ENCODE measurements around the gene CYBRD1.
A peak's percentile ranks its signal among the peaks of the same experiment; 100 is the strongest.
"Not testable (repeated sequence)": the region's sequence is repeated elsewhere in the genome, so short reads cannot be mapped to it uniquely, and the experiment has no call there.

Gene CYBRD1

GRCh38 chr2:171515672-171516298 lies 6.5 kb upstream of the CYBRD1 start:
- DNase-seq (ENCODE audit: low read depth in 2 of 3, low spot score in 1 of 3), result no peak

- no peak for DNase-seq (ENCODE audit: low read depth in 2 of 3, low spot score in 1 of 3)
Measured at GRCh38 chr2:171516793-171517192, 5.5 kb upstream of the CYBRD1 start.

- DNase-seq (ENCODE audit: low read depth in 2 of 3, low spot score in 1 of 3), result no peak
Measured at GRCh38 chr2:171520471-171520870, 1.8 kb upstream of the CYBRD1 start.

DNA sequence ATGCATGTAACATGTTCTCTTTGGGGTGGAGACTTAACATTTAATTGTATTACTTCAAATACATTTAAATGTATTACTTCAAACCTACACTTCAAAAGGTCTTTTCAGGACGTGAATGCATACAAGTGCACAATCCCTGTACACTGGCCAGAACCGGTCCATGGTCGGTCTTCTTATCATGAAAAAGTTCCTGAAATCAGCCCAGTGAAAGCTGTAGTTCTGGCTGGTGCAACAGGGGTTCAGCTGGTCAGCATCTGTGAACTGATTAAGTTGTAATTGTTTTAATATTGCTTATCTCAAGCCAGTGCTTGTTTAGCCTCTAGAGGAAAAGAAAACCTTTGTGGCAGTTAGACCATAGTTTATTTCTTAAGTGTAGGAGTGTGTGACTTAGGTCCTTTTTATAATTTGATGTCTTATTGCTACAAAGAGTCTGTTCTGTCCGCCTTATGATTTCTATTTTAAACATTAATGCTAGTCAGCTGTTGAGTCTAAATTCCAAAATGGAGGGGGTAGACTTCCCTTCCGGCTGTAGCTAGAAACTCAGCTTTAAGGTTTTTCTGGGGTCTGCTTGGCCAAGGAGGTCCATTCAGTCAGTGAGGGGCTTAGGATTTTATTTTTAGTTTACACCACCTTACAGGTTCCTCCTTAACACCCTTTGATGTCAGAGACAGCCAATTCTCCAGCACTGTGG lies 768 bp upstream of the CYBRD1 start:
- no peak for DNase-seq (ENCODE audit: low read depth in 2 of 3, low spot score in 1 of 3)

DNA sequence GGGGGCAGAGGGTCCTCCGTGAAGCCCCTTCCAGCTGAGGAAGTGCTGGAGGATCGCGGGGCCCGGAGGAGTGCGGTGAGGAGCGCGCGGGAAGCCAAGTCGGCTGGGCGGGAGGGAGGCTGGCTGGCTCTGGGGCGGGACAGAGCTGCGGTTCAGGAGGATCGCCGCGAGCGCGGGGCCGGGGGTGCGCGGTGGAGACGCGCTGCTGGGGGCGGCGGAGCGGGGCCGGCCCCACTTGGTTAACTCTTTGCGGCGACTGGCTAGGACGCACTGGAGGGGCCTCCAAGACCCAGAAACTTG lies 464 bp downstream of the CYBRD1 start:
- no peak for DNase-seq (ENCODE audit: low read depth in 2 of 3, low spot score in 1 of 3)

DNA sequence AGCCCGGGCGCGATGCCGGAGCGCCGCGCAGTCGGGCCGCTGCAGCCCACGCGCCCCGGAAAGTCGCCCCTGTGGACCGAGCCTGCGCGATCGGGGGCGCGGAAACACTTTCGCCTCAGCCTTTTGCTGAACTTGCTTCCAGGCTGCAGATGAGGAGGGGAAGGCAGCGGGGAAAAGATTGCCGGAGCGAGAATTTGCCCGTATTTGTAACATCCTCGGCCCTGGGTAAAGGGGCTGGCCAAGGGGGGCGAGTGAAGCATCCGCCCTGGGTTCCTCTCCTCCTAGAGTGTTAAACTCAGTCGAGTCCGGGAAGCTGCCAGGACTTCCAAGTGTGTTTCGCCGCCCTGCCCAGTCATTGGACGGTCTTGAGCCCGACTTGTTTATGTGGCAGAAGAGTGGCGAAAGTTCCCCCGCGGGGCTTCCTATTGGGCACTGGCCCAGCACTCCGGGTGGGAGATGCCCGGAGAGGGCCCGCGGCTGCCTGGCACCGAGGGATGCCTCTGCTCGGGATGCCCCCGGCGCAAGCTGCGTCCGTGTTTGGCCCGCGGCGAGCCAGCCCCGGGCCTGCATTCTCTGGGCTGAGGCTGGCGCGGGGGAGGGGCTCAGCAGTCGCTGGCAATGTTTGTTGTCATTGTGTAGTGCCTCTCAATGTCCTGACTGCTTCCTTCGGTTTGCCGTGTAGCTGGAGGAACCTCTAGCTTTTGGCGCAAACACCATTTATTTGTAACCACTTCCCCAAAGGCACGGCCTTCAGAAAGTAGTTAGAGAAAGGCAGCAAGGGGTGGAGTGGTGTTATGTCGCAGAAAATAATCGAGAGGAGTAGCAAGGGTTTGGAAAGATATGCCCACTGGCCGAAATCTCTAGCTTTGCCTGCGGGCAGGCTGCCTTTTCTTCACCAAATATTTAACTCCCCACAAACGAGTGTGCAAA lies 1.1 kb downstream of the CYBRD1 start:
- no peak for DNase-seq (ENCODE audit: low read depth in 2 of 3, low spot score in 1 of 3)

DNA sequence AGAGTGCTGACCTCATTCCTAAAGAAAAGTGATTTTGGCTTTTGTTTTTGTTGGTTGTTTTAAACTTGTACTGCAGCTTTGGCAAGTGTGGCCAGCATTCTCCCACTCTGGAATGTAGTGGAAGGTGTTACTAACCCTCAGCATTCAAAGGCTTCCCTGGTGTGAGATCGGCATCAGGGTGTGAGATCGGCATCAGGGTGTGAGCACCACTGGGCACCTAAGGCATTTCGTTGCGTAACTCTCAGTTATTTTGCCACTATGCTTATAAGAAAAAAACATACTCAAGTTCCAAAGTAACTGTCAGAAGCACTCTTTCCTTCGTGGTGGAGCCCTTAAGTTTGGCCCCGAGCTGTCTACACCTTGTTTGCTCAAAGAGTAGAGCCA lies 1.7 kb downstream of the CYBRD1 start:
- no peak for DNase-seq (ENCODE audit: low read depth in 2 of 3, low spot score in 1 of 3)

- peak in 1 of 3 donors; percentile 32 for DNase-seq (ENCODE audit: low read depth in 2 of 3, low spot score in 1 of 3)
Measured at GRCh38 chr2:171529914-171530313, 7.6 kb downstream of the CYBRD1 start.

GRCh38 chr2:171530378-171530777 lies 8.1 kb downstream of the CYBRD1 start:
- no peak for DNase-seq (ENCODE audit: low read depth in 2 of 3, low spot score in 1 of 3)

- DNase-seq (ENCODE audit: low read depth in 2 of 3, low spot score in 1 of 3), result not testable (repeated sequence)
Measured at GRCh38 chr2:171530859-171531258, 8.6 kb downstream of the CYBRD1 start.

GRCh38 chr2:171531291-171531690 lies 9.0 kb downstream of the CYBRD1 start:
- no peak for DNase-seq (ENCODE audit: low read depth in 2 of 3, low spot score in 1 of 3)

DNA sequence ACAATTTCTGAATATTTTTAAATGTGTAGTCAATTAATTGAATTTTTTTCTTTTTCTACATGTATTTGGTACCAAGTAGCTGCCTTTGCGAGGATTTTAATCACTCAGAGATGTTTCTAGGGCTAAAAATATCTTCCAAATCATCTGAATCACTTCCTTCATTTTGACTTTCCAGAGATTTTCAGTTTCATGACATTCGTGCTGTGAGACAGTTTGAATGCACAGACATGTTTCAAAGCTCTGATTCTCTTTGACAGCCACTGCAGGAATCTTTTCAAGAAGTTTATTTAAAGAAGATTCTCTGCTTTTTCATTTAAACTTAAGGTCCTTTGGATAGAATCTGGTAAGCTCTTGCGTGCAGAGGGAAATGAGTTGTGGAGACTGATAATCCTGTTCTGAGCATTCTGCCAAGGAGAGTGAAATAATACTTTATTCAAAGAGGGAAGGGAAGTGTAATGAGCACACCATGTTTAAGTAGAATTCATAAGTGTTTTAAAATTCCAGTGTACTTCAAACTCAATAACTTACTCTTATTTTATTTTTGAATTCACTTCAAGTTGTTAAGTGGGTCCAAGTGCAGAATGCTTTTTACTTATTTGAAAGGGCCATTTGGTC lies 9.7 kb downstream of the CYBRD1 start:
- DNase-seq (ENCODE audit: low read depth in 2 of 3, low spot score in 1 of 3), result no peak

- no peak for DNase-seq (ENCODE audit: low read depth in 2 of 3, low spot score in 1 of 3)
Measured at GRCh38 chr2:171533331-171533730, 11.1 kb downstream of the CYBRD1 start.

GRCh38 chr2:171535528-171535927 lies 13.3 kb downstream of the CYBRD1 start:
- not testable (repeated sequence) for DNase-seq (ENCODE audit: low read depth in 2 of 3, low spot score in 1 of 3)

DNA sequence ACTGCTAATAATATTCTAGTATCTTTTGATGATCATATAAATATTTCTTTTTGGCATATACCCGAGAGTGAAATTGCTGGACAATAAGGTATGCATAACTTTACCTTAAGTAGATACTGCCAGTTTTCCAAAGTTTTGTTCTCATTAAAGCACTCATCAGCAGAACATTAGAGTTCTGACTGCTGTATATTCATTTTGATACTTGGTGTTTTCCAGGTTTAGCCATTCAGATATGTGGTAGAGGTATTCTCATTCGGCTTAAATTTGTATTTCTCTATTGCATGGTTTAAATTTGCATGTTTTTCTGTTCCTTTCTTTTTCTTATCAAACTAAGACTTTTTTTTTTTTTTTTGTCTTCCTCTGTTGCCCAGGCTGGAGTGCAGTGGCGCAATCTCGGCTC lies 18.2 kb downstream of the CYBRD1 start:
- DNase-seq (ENCODE audit: low read depth in 2 of 3, low spot score in 1 of 3), result no peak

DNA sequence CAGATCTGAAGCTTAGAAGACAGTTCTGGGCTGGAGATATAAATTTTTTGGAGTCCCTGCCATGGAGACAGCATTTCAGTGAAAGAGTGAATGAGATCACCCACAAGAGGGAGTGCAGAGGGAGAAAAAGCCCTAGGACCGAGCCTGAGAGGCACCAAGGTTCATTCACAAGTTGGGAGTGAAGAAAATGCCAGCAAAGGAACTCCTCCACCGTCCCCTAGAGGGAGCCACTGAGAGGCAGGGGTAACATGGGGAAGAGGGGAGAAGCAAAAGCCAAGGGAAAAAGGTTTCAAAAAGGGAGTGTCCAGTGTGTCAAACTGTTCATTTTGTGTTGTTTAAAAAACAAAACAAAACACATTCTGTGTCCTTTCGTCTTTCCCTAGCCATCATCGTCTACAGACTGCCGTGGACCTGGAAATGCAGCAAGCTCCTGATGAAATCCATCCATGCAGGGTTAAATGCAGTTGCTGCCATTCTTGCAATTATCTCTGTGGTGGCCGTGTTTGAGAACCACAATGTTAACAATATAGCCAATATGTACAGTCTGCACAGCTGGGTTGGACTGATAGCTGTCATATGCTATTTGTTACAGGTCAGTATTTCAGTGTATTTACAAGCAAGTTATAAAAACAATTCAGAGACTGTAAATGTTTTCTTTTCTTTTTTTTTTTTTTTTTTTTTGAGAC lies 19.1 kb downstream of the CYBRD1 start:
- peak in 1 of 3 donors; percentile 16 for DNase-seq (ENCODE audit: low read depth in 2 of 3, low spot score in 1 of 3)

DNA sequence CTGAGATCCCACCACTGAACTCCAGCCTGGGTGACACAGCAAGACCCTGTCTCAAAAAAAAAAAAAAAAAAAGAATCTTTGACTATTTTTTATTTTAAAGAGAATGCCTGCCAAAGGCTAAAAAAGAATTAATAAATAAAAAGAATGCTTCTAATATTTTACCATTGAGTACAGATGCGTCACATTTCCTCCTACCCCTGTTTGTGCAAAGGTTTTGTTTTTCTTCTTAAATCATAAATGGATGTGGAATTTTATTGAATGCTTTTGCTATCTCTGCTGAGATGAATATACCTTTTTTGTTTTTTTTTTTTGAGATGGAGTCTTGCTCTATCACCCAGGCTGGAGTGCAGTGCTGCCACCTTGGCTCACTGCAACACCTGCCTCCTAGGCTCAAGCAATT lies 22.8 kb downstream of the CYBRD1 start:
- DNase-seq (ENCODE audit: low read depth in 2 of 3, low spot score in 1 of 3), result no peak

GRCh38 chr2:171547256-171547655 lies 25.0 kb downstream of the CYBRD1 start:
- no peak for DNase-seq (ENCODE audit: low read depth in 2 of 3, low spot score in 1 of 3)

DNA sequence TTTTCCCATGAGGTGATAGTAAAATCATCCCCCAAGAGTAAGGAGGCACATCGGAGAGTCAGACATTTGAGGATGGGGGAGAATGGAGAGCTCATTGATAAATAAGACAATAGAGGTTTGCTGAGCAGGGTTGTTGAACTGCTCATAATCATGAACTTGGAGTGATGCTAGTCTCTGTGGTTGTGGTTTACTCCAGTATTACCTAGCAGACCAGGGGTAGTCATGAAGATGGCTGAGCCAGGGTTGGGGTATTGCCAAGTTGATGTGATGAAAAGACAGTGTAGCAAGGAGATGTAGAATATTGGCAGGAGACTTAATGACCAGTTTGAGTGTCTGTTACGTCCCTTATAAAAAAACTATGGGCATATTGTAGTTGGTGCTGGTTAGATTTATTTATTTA lies 25.4 kb downstream of the CYBRD1 start:
- DNase-seq (ENCODE audit: low read depth in 2 of 3, low spot score in 1 of 3), result no peak

GRCh38 chr2:171550613-171551012 lies 28.3 kb downstream of the CYBRD1 start:
- no peak for DNase-seq (ENCODE audit: low read depth in 2 of 3, low spot score in 1 of 3)

GRCh38 chr2:171551836-171552235 lies 29.6 kb downstream of the CYBRD1 start:
- DNase-seq (ENCODE audit: low read depth in 2 of 3, low spot score in 1 of 3), result no peak

All from stimulated activated CD4-positive, alpha-beta T cell treated with anti-CD3 and anti-CD28 coated beads, Interleukin-12 subunit alpha, Interleukin-12 subunit beta, amount 100 ng/mL, for 48 hours (primary cell).